GM20000 (cell line): ENCODE data around the gene CEP112.

Experiments used
- DNase-seq: peaks from one replicate; pipeline ENCODE4 v3.0.0; 2012; ENCODE audit warnings: low spot score
- CTCF ChIP-seq: IDR thresholded peaks from 2 replicates; pipeline ENCODE4 v1.5.1; 2012; ENCODE audit warnings: mild to moderate bottlenecking, control low read depth; ENCODE audit errors: extremely low read depth, missing control alignments

Gene CEP112

GRCh38 chr17:66184392-66184791 lies 7.5 kb downstream of the CEP112 start:
- no peak for DNase-seq
- no peak for TF ChIP-seq CTCF

- no peak for TF ChIP-seq CTCF
- DNase-seq: no peak
Observed at GRCh38 chr17:66183529-66183928, 8.4 kb downstream of the CEP112 start.

- TF ChIP-seq CTCF: no peak
- DNase-seq: no peak
Observed at GRCh38 chr17:66178642-66179041, 13.3 kb downstream of the CEP112 start.

- TF ChIP-seq CTCF: no peak
- DNase-seq: no peak
Observed at GRCh38 chr17:66177048-66177447, 14.9 kb downstream of the CEP112 start.

- no peak for DNase-seq
- TF ChIP-seq CTCF: no peak
Observed at GRCh38 chr17:66175892-66176291, 16.0 kb downstream of the CEP112 start.

GRCh38 chr17:66172691-66173223 lies 19.2 kb downstream of the CEP112 start:
- no peak for TF ChIP-seq CTCF
- no peak for DNase-seq

- no peak for TF ChIP-seq CTCF
- no peak for DNase-seq
Observed at GRCh38 chr17:66172144-66172543, 19.8 kb downstream of the CEP112 start.
